H1 (cell line): ENCODE results near the gene AHSG. TPM values are rescaled to one million over a fixed set of nuclear protein-coding genes. Genes with fewer than 3 reads are reported as not detected.

Experiments used
- CTCF ChIA-PET: fragments of 300-600 bp; sonication (Branson Sonifier 250); formaldehyde crosslinking; loops from one replicate; lab custom pipeline; 2021; ENCODE audit not compliant: partially characterized antibody; lab: Charles Lee
- POLR2A ChIA-PET: fragments of 300-600 bp; sonication (Branson Sonifier 250); formaldehyde crosslinking; loops from one replicate; lab custom pipeline; 2021; ENCODE audit warnings: inconsistent platforms; ENCODE audit not compliant: partially characterized antibody; lab: Charles Lee
- DNase-seq, 2 experiments: peaks; one replicate each; pipeline versions ENCODE4 v3.0.0 to v3.0.0-alpha.2; 2010 to 2022; ENCODE audit warnings: low spot score in 2 of 2, low read depth in 1 of 2, mixed read lengths in 1 of 2
- FAIRE-seq: peaks from 2 replicates; lab custom pipeline; 2011; peaks lifted over from hg19 to GRCh38; lab: Jason Lieb, UNC
- H2AFZ ChIP-seq: 2 replicates; pipeline ENCODE4 v1.8.1; 2012; ENCODE audit warnings: low read length, inconsistent platforms
- H2AK5ac ChIP-seq: 2 replicates; pipeline ENCODE4 v1.6.1; 2013; ENCODE audit warnings: low read depth, low read length
- H2BK120ac ChIP-seq: replicated peaks from 2 replicates; pipeline ENCODE3; 2013; ENCODE audit warnings: low read depth, low read length, inconsistent platforms
- H2BK12ac ChIP-seq: 2 replicates; pipeline ENCODE4 v1.6.1; 2013; ENCODE audit warnings: low read depth, low read length
- H2BK15ac ChIP-seq: 2 replicates; pipeline ENCODE4 v1.6.1; 2013; ENCODE audit warnings: low read length
- H2BK20ac ChIP-seq: 2 replicates; pipeline ENCODE4 v1.6.1; 2013; ENCODE audit warnings: low read length
- H2BK5ac ChIP-seq: 2 replicates; pipeline ENCODE4 v1.6.1; 2013; ENCODE audit warnings: low read depth, low read length
- H3K14ac ChIP-seq: 2 replicates; pipeline ENCODE4 v1.6.1; 2013; ENCODE audit warnings: inconsistent platforms; ENCODE audit not compliant: insufficient read length
- H3K18ac ChIP-seq: 2 replicates; pipeline ENCODE4 v1.6.1; 2013; ENCODE audit warnings: low read length; ENCODE audit errors: extremely low read depth
- H3K23ac ChIP-seq: 2 replicates; pipeline ENCODE4 v1.6.1; 2013; ENCODE audit warnings: inconsistent platforms; ENCODE audit not compliant: insufficient read length
- H3K23me2 ChIP-seq: 2 replicates; pipeline ENCODE4 v1.6.1; 2013; ENCODE audit warnings: low read depth, low read length
- H3K27ac ChIP-seq: 2 replicates; pipeline ENCODE4 v1.6.1; 2011; ENCODE audit warnings: low read depth, low read length, inconsistent platforms
- H3K27me3 ChIP-seq, 4 experiments: replicated peaks in 1 of 4; 1 replicate in 1 of 4; 2 replicates in 3 of 4; pipeline versions ENCODE4 v1.6.1 to v1.8.1; 2011 to 2013; ENCODE audit warnings: low read length in 3 of 4, mild to moderate bottlenecking in 3 of 4, inconsistent platforms in 2 of 4, mixed read lengths in 2 of 4, moderate library complexity in 1 of 4; ENCODE audit not compliant: control insufficient read depth in 3 of 4, insufficient read depth in 3 of 4; ENCODE audit errors: extremely low read depth in 1 of 4
- H3K36me3 ChIP-seq, 4 experiments: 2 replicates each; pipeline versions ENCODE4 v1.6.1 to v1.8.1; 2011 to 2013; ENCODE audit warnings: mild to moderate bottlenecking in 4 of 4, low read length in 3 of 4, moderate library complexity in 2 of 4, control low read depth in 1 of 4, inconsistent platforms in 1 of 4; ENCODE audit not compliant: insufficient read depth in 4 of 4, control insufficient read depth in 2 of 4
- H3K4ac ChIP-seq: replicated peaks from 2 replicates; pipeline ENCODE3; 2013; ENCODE audit warnings: low read length, low read depth, mixed read lengths, inconsistent platforms; ENCODE audit not compliant: insufficient read length
- H3K4me1 ChIP-seq, 4 experiments: replicated peaks in 1 of 4; 1 replicate in 1 of 4; 2 replicates in 3 of 4; pipeline versions ENCODE4 v1.6.1 to v1.8.1; 2011 to 2013; ENCODE audit warnings: low read length in 3 of 4, inconsistent platforms in 2 of 4, mixed read lengths in 1 of 4; ENCODE audit not compliant: insufficient read depth in 4 of 4, control insufficient read depth in 3 of 4
- H3K4me2 ChIP-seq, 2 experiments: 2 replicates each; pipeline versions ENCODE4 v1.6.1 to v1.8.1; 2011 to 2013; ENCODE audit warnings: low read depth in 2 of 2, low read length in 2 of 2, control low read depth in 1 of 2, inconsistent platforms in 1 of 2, mild to moderate bottlenecking in 1 of 2; ENCODE audit not compliant: insufficient read depth in 1 of 2
- H3K4me3 ChIP-seq, 4 experiments: fragments of 200-600, 300-600 bp in 1 of 4; sonication (generic), shearing (Covaris generic), sonication (Bioruptor Twin) in 1 of 4; 2 replicates each; pipeline versions ENCODE4 v1.5.1 to v1.8.1; 2011 to 2016; ENCODE audit warnings: low read length in 4 of 4, low read depth in 3 of 4, control low read depth in 2 of 4, inconsistent platforms in 2 of 4, mild to moderate bottlenecking in 2 of 4, mixed read lengths in 1 of 4, moderate library complexity in 1 of 4; ENCODE audit not compliant: insufficient read depth in 2 of 4; ENCODE audit errors: extremely low read depth in 1 of 4
- H3K56ac ChIP-seq: replicated peaks from 2 replicates; pipeline ENCODE3; 2013; ENCODE audit warnings: low read depth, mild to moderate bottlenecking, mixed read lengths, low read length, inconsistent platforms; ENCODE audit not compliant: insufficient read length
- H3K79me1 ChIP-seq: 2 replicates; pipeline ENCODE4 v1.6.1; 2013; ENCODE audit warnings: low read depth, low read length, control low read depth
- H3K79me2 ChIP-seq, 2 experiments: 2 replicates each; pipeline versions ENCODE4 v1.6.1 to v1.8.1; 2012 to 2013; ENCODE audit warnings: low read length in 2 of 2, mild to moderate bottlenecking in 2 of 2, inconsistent platforms in 1 of 2; ENCODE audit not compliant: insufficient read depth in 2 of 2, control insufficient read depth in 1 of 2
- H3K9ac ChIP-seq, 4 experiments: replicated peaks in 1 of 4; 1 replicate in 1 of 4; 2 replicates in 3 of 4; pipeline versions ENCODE4 v1.6.1 to v1.8.1; 2011 to 2013; ENCODE audit warnings: low read depth in 3 of 4, low read length in 3 of 4, control low read depth in 2 of 4, mild to moderate bottlenecking in 2 of 4, moderate library complexity in 2 of 4, inconsistent platforms in 1 of 4; ENCODE audit errors: extremely low read depth in 1 of 4
- H3K9me3 ChIP-seq, 2 experiments: 2 replicates each; pipeline versions ENCODE4 v1.6.1 to v1.8.1; 2012 to 2013; ENCODE audit warnings: mild to moderate bottlenecking in 2 of 2, moderate library complexity in 2 of 2, control low read depth in 1 of 2, inconsistent platforms in 1 of 2, low read depth in 1 of 2, low read length in 1 of 2, mixed read lengths in 1 of 2; ENCODE audit not compliant: insufficient read depth in 2 of 2
- H4K20me1 ChIP-seq, 2 experiments: replicated peaks in 1 of 2; 2 replicates each; pipeline versions ENCODE3 to v1.8.1; 2011 to 2013; ENCODE audit warnings: inconsistent platforms in 2 of 2, low read length in 2 of 2, mild to moderate bottlenecking in 1 of 2; ENCODE audit not compliant: insufficient read depth in 2 of 2, control insufficient read depth in 1 of 2
- H4K5ac ChIP-seq: 2 replicates; pipeline ENCODE4 v1.6.1; 2013; ENCODE audit warnings: low read length, low read depth, mixed read lengths, inconsistent platforms; ENCODE audit not compliant: insufficient read length
- H4K8ac ChIP-seq: 2 replicates; pipeline ENCODE4 v1.8.0; 2013; ENCODE audit warnings: mild to moderate bottlenecking, moderate library complexity, low read length, inconsistent platforms; ENCODE audit not compliant: insufficient read depth; ENCODE audit errors: extremely low read depth
- H4K91ac ChIP-seq: replicated peaks from 2 replicates; pipeline ENCODE3; 2013; ENCODE audit warnings: low read length, mixed read lengths, inconsistent platforms; ENCODE audit not compliant: insufficient read length
- PHF8 ChIP-seq: fragments of 200-600 bp; sonication (generic); conservative IDR thresholded peaks from 2 replicates; pipeline ENCODE4 v1.7.1; 2012; ENCODE audit warnings: low read depth, mild to moderate bottlenecking, inconsistent platforms, low read length, moderate library complexity
- RNF2 ChIP-seq: fragments of 200-900, 300-1000 bp; sonication (generic); IDR thresholded peaks from 2 replicates; pipeline ENCODE4 v1.7.1; 2016; ENCODE audit warnings: borderline replicate concordance, low read depth, mild to moderate bottlenecking, antibody characterized with exemption, low read length; ENCODE audit not compliant: poor library complexity, severe bottlenecking; ENCODE audit errors: missing control alignments
- SRF ChIP-seq: IDR thresholded peaks from 2 replicates; pipeline ENCODE4 v1.6.1; 2011; ENCODE audit warnings: mild to moderate bottlenecking, low read depth, low read length, moderate library complexity
- WGBS, 2 experiments: shearing (Covaris generic) in 1 of 2; methylation state at CpG; one replicate each; pipeline versions ENCODE4 v1.1.6 to v1.1.7; 2013 to 2015; ENCODE audit warnings: low lambda C conversion rate in 2 of 2, mixed read lengths in 2 of 2, inconsistent platforms in 1 of 2, low coverage in 1 of 2, missing lambda C conversion rate in 1 of 2; ENCODE audit not compliant: insufficient replicate concordance in 2 of 2, insufficient coverage in 1 of 2, insufficient read length in 1 of 2; ENCODE audit errors: extremely low coverage in 1 of 2, missing lambda C conversion rate in 1 of 2; 5-methylcytosine and 5-hydroxymethylcytosine counted together
- polyA plus RNA-seq, 7 experiments: library from polyadenylated mRNA; depleted of rRNA in 3 of 7; stranded (reverse) in 5 of 7; unstranded in 2 of 7; fragments of >200 nt in 5 of 7; fragments of 200-250 nt in 2 of 7; gene quantifications; 1 replicate in 5 of 7; 2 replicates in 1 of 7; 4 replicates in 1 of 7; pipeline versions ENCODE4 v1.2.1 to v1.2.3, GENCODE V29; 2011 to 2013; ENCODE audit warnings: missing spikeins in 2 of 7, mixed read lengths in 2 of 7
- total RNA-seq: library from RNA; stranded (reverse); fragmentation: NEBNext Ultra II Directional; extraction: Animal tissue kit (Norgen Biotek cat#: 25700); gene quantifications from 2 replicates; pipeline ENCODE4 v1.2.1, GENCODE V29; 2021

The AHSG gene
- total and polyA plus RNA-seq, 2 of the 8 experiments (the other 6 are each of a cell fraction or from before 2014, with no cell fraction given) = 0.68 to 0.78 TPM

DNA sequence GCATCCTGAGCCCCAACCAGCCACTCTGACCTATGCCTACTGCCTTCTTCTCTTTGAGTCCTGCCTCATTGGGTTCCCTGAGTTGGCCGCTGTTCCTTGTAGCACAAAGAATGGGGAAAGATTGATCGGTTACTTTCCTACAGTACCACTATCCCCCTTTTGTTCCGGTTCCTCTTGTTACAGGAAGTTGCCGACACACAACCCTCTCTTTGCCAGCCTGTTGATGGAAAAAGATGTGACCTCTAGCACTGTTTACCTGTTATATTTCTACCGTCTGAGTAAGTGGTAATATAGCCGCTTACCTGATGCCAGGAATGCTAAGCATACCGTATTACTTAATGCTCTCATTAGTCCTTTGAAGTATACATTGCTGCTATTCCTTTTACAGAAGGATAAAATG lies 9.7 kb upstream of the AHSG start:
- Histone ChIP-seq H4K91ac (no peak overlapping the region), H2BK20ac (no peak overlapping the region), H2AFZ (peak overlapping the region; percentile 86), H2AK5ac (no peak overlapping the region), H3K27ac (no peak overlapping the region), H3K79me2 (no peaks in the 10 kb centered on the region), H2BK120ac (no peak overlapping the region), H3K9me3 (no peaks in the 10 kb centered on the region), H3K23ac (no peak overlapping the region), H4K20me1 (no peaks in the 10 kb centered on the region), H4K5ac (no peak overlapping the region), H3K23me2 (no peaks in the 10 kb centered on the region), H3K27me3 (no peaks in the 10 kb centered on the region; a peak in 1 of 7 replicates), H4K8ac (no peak overlapping the region), H3K56ac (no peak overlapping the region), H3K79me1 (no peaks in the 10 kb centered on the region), H3K4ac (no peak overlapping the region), H3K4me2 (no peak overlapping the region), H3K4me1 (no peaks in the 10 kb centered on the region), H3K14ac (no peak overlapping the region), H2BK15ac (no peak overlapping the region), H2BK12ac (no peak overlapping the region), H2BK5ac (no peak overlapping the region), H3K36me3 (no peaks in the 10 kb centered on the region), H3K9ac (no peak overlapping the region), H3K18ac (no peak overlapping the region), H3K4me3 (no peak overlapping the region)
- DNase-seq (no peak), FAIRE-seq (no peak)
- TF ChIP-seq RNF2 = no peak
- TF ChIP-seq SRF = no peak
- TF ChIP-seq PHF8 = no peak
- POLR2A ChIA-PET = interaction anchor here (1.0 to 5.4 kb wide), 2 partner anchors 181 to 185 kb away, joined by 3 to 34 read pairs; partner anchors contain the start of gene EIF4A2
- CTCF ChIA-PET = interaction anchor here (0.6 to 23.7 kb wide), 9 partner anchors 10 to 561 kb away, joined by 3 to 333 read pairs (median 3); partner anchors contain the start of gene AHSG
- 91% methylated on average over 7 of the region's 7 CpGs; no CpG with 5 or more reads in 1 of the 2 experiments for WGBS, 2 experiments
